ENCODE data around the gene KCNC1. TPM values are rescaled to one million over a fixed set of nuclear protein-coding genes. Genes with fewer than 3 reads are reported as not detected.

KCNC1 gene
- total RNA-seq, 4 donors from 2014 or later: under 0.01 to 0.73 TPM; not detected in 2

GRCh38 chr11:17778352-17778751 is 43.8 kb downstream of the KCNC1 start:
- WGBS, 2 donors: 93 to 96% methylated on average over 4 to 5 of the region's 5 CpGs
- no peak for DNase-seq

GRCh38 chr11:17778956-17779860 is 44.6 kb downstream of the KCNC1 start:
- no peak overlapping the region for H3K4me3 ChIP-seq (replicated peaks in 1 of 3)
- no peaks in the 10 kb centered on the region for H3K9me3 ChIP-seq
- no peak overlapping the region for H3K27ac ChIP-seq
- intact Hi-C loops (cut with DNase I): no loop called here
- TF ChIP-seq POLR2A (IDR thresholded peaks at IDR 0.05) (no peak), CTCF (IDR thresholded peaks at IDR 0.05) (no peak)
- H3K27me3 ChIP-seq: no peaks in the 10 kb centered on the region
- no peaks in the 10 kb centered on the region for H3K4me1 ChIP-seq
- no peaks in the 10 kb centered on the region for H3K36me3 ChIP-seq
- 91 to 93% methylated on average over 39 to 40 of the region's 40 CpGs for WGBS, 2 donors
- DNase-seq: no peak

More at GRCh38 chr11:17778352-17778751, 43.8 kb downstream of the KCNC1 start:
- no peaks in the 10 kb centered on the region for H3K9me3 ChIP-seq
- no peaks in the 10 kb centered on the region for H3K27me3 ChIP-seq
- no peak overlapping the region for H3K27ac ChIP-seq
- TF ChIP-seq POLR2A (IDR thresholded peaks at IDR 0.05) (no peak), CTCF (IDR thresholded peaks at IDR 0.05) (no peak)
- no peaks in the 10 kb centered on the region for H3K4me1 ChIP-seq
- intact Hi-C loops (cut with DNase I): no loop called here
- no peak overlapping the region for H3K4me3 ChIP-seq (replicated peaks in 1 of 3)
- H3K36me3 ChIP-seq: no peaks in the 10 kb centered on the region

- Histone ChIP-seq H3K36me3 (no peaks in the 10 kb centered on the region), H3K27ac (no peak overlapping the region), H3K27me3 (no peaks in the 10 kb centered on the region), H3K4me3 (replicated peaks in 1 of 3) (no peak overlapping the region), H3K4me1 (no peaks in the 10 kb centered on the region), H3K9me3 (no peaks in the 10 kb centered on the region)
- no peak for TF ChIP-seq POLR2A (IDR thresholded peaks at IDR 0.05)
- no peak for TF ChIP-seq CTCF (IDR thresholded peaks at IDR 0.05)
- WGBS, 2 donors: 83 to 87% methylated on average over 7 to 13 of the region's 14 CpGs
- intact Hi-C loops (cut with DNase I): no loop called here
- DNase-seq: no peak
Measured at GRCh38 chr11:17779861-17780594, 45.4 kb downstream of the KCNC1 start.

GRCh38 chr11:17780668-17781067 is 46.1 kb downstream of the KCNC1 start:
- H3K4me3 ChIP-seq (replicated peaks in 1 of 3): no peak overlapping the region
- H3K27me3 ChIP-seq: no peaks in the 10 kb centered on the region
- DNase-seq: no peak
- no peaks in the 10 kb centered on the region for H3K9me3 ChIP-seq
- no peak for TF ChIP-seq POLR2A (IDR thresholded peaks at IDR 0.05)
- no peak for TF ChIP-seq CTCF (IDR thresholded peaks at IDR 0.05)
- WGBS, 2 donors: 90 to 92% methylated on average over 15 of the region's 15 CpGs
- intact Hi-C loops (cut with DNase I): no loop called here
- H3K4me1 ChIP-seq: no peaks in the 10 kb centered on the region
- H3K36me3 ChIP-seq: no peaks in the 10 kb centered on the region
- no peak overlapping the region for H3K27ac ChIP-seq

GRCh38 chr11:17781221-17781620 is 46.6 kb downstream of the KCNC1 start:
- DNase-seq: no peak
- TF ChIP-seq CTCF (IDR thresholded peaks at IDR 0.05) (no peak), POLR2A (IDR thresholded peaks at IDR 0.05) (no peak)

More at GRCh38 chr11:17781221-17781620, 46.6 kb downstream of the KCNC1 start:
- 72 to 78% methylated on average over 12 of the region's 12 CpGs for WGBS, 2 donors
- H3K27ac ChIP-seq: no peak overlapping the region
- no peaks in the 10 kb centered on the region for H3K9me3 ChIP-seq
- H3K4me3 ChIP-seq (replicated peaks in 1 of 3): no peak overlapping the region
- no peaks in the 10 kb centered on the region for H3K4me1 ChIP-seq
- intact Hi-C loops (cut with DNase I): no loop called here
- H3K36me3 ChIP-seq: no peaks in the 10 kb centered on the region
- no peaks in the 10 kb centered on the region for H3K27me3 ChIP-seq

All from thyroid gland (tissue), 4 donors.